K562 (cell line): ENCODE results near the gene FAM161B. TPM values are rescaled to one million over a fixed set of nuclear protein-coding genes. Genes with fewer than 3 reads are reported as not detected.
A peak's percentile ranks its signal among the peaks of the same experiment; 100 is the strongest.

Experiments
- CSDE1 ChIP-seq, 2 experiments: fragments of 450-650 bp; IDR thresholded peaks; 2 replicates each; pipeline ENCODE4 v1.6.1; 2016; ENCODE audit warnings: mild to moderate bottlenecking in 1 of 2
- ETV5 ChIP-seq: sonication (generic); formaldehyde crosslinking; IDR thresholded peaks from 2 replicates; pipeline ENCODE4 v1.4.0; 2020; ENCODE audit warnings: low read depth, mild to moderate bottlenecking, missing genetic modification reagents
- MXI1 ChIP-seq: IDR thresholded peaks from 2 replicates; pipeline ENCODE4 v1.6.1; 2011; ENCODE audit warnings: low read depth, mild to moderate bottlenecking, improper control_type of control experiment, low read length
- SMAD4 ChIP-seq: fragments of 250-450 bp; sonication (Bioruptor Pico); conservative IDR thresholded peaks from 2 replicates; pipeline ENCODE4 v1.8.0; 2021; ENCODE audit warnings: inconsistent platforms, mild to moderate bottlenecking, moderate library complexity
- polyA plus RNA-seq, 8 experiments: library from polyadenylated mRNA; depleted of rRNA in 4 of 8; stranded (reverse) in 5 of 8; unstranded in 3 of 8; fragments of >200 nt; fragmentation: Nextera tagmentation in 2 of 8; fragmentation: Illumina TruSeq in 1 of 8; extraction: Ambion mirVana in 2 of 8; extraction: Trizol in 1 of 8; gene quantifications; 2 replicates each; pipeline versions ENCODE4 v1.2.1 to v1.2.3, GENCODE V29; 2011 to 2014; ENCODE audit warnings: inconsistent platforms in 1 of 8, missing spikeins in 1 of 8
- total RNA-seq, 7 experiments: library from RNA; depleted of rRNA in 6 of 7; stranded (reverse); fragments of >200 nt in 6 of 7; fragmentation: Illumina TruSeq in 2 of 7; extraction: Trizol in 2 of 7; gene quantifications; 2 replicates each; pipeline versions ENCODE4 v1.2.1 to v1.2.3, GENCODE V29; 2011 to 2021; ENCODE audit warnings: low replicate concordance in 1 of 7
- TF ChIP-seq, protein P1 (sequence below): fragments of 250-450 bp; sonication (Bioruptor Pico); IDR thresholded peaks from 2 replicates; pipeline ENCODE4 v1.4.0; 2020
- TF ChIP-seq, protein P2 (sequence below): fragments of 450-650 bp; IDR thresholded peaks from 2 replicates; pipeline ENCODE4 v1.6.1; 2017; ENCODE audit warnings: mild to moderate bottlenecking, moderate library complexity
- TF ChIP-seq, protein P3 (sequence below): fragments of 250-450 bp; sonication (Bioruptor Pico); IDR thresholded peaks from 2 replicates; pipeline ENCODE4 v1.4.0; 2020

The FAM161B gene
- total and polyA plus RNA-seq, 9 of the 15 experiments (the other 6 are each of a cell fraction or from before 2014, with no cell fraction given) = 0.15 to 1.3 (median 0.84) TPM

DNA sequence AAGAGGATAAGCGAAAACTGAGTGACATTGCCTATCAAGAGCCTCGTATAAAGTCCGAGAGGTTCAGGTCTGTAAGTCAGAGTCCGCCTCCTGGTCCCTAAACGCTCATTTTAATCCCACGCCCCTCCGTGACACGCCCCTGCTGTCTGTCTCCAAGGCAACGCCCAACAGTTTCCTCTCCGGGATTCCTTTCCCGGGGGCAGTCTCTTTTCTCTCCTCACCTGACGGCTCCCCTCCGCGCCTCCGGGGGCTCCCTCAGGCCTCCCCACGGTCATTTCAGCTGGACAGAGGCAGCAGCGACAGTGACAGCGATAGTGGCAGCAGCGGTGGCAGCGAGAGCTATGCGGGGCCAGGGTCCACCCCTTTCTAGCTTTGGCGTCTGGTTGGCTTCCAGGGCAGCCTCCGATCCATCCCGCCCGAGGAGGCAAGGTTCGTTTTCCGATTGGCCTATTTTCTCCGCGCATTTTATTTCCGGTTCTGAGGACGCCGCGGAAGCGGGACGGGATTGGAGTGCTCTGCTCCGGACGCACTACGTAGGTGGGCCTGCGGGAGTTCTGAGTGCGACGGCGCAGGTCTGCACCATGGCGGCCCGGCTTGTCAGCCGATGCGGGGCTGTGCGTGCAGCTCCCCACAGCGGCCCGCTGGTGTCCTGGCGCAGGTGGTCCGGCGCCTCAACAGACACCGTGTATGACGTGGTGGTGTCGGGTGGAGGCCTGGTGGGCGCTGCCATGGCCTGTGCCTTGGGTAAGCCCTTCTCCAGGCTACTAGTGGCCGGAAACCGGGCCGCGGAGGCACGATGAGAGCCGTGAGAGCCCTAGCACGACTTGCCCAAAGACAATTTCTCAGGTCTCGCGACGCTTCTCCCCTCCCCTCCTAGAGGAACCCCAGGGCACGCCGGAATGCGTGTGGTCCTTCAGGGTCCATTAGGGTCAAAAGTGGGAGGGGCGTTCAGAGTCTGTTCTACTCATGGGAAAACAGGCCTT lies at the start of gene FAM161B, which contains the start of gene COQ6 (continued):
- peak; percentile 68; the same call in 1 of the 2 replicates for TF ChIP-seq ETV5 (CRISPR knock-in tag)
- TF ChIP-seq SMAD4 (CRISPR knock-in tag) = 0 out of 2 replicates have a peak, but pooled peaks have one; percentile 47
- TF ChIP-seq, protein P1, sequence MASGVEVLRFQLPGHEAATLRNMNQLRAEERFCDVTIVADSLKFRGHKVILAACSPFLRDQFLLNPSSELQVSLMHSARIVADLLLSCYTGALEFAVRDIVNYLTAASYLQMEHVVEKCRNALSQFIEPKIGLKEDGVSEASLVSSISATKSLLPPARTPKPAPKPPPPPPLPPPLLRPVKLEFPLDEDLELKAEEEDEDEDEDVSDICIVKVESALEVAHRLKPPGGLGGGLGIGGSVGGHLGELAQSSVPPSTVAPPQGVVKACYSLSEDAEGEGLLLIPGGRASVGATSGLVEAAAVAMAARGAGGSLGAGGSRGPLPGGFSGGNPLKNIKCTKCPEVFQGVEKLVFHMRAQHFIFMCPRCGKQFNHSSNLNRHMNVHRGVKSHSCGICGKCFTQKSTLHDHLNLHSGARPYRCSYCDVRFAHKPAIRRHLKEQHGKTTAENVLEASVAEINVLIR (CRISPR knock-in tag) = peak; percentile 65
- peak; percentile 69; the same call in 1 of the 2 replicates for TF ChIP-seq MXI1
- peak in 1 of 2 experiments; percentile 54; a peak in 2 of 4 replicates for TF ChIP-seq CSDE1 (IDR thresholded peaks at IDR 0.05)
- TF ChIP-seq, protein P2, sequence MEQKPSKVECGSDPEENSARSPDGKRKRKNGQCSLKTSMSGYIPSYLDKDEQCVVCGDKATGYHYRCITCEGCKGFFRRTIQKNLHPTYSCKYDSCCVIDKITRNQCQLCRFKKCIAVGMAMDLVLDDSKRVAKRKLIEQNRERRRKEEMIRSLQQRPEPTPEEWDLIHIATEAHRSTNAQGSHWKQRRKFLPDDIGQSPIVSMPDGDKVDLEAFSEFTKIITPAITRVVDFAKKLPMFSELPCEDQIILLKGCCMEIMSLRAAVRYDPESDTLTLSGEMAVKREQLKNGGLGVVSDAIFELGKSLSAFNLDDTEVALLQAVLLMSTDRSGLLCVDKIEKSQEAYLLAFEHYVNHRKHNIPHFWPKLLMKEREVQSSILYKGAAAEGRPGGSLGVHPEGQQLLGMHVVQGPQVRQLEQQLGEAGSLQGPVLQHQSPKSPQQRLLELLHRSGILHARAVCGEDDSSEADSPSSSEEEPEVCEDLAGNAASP = no peak
- TF ChIP-seq, protein P3, sequence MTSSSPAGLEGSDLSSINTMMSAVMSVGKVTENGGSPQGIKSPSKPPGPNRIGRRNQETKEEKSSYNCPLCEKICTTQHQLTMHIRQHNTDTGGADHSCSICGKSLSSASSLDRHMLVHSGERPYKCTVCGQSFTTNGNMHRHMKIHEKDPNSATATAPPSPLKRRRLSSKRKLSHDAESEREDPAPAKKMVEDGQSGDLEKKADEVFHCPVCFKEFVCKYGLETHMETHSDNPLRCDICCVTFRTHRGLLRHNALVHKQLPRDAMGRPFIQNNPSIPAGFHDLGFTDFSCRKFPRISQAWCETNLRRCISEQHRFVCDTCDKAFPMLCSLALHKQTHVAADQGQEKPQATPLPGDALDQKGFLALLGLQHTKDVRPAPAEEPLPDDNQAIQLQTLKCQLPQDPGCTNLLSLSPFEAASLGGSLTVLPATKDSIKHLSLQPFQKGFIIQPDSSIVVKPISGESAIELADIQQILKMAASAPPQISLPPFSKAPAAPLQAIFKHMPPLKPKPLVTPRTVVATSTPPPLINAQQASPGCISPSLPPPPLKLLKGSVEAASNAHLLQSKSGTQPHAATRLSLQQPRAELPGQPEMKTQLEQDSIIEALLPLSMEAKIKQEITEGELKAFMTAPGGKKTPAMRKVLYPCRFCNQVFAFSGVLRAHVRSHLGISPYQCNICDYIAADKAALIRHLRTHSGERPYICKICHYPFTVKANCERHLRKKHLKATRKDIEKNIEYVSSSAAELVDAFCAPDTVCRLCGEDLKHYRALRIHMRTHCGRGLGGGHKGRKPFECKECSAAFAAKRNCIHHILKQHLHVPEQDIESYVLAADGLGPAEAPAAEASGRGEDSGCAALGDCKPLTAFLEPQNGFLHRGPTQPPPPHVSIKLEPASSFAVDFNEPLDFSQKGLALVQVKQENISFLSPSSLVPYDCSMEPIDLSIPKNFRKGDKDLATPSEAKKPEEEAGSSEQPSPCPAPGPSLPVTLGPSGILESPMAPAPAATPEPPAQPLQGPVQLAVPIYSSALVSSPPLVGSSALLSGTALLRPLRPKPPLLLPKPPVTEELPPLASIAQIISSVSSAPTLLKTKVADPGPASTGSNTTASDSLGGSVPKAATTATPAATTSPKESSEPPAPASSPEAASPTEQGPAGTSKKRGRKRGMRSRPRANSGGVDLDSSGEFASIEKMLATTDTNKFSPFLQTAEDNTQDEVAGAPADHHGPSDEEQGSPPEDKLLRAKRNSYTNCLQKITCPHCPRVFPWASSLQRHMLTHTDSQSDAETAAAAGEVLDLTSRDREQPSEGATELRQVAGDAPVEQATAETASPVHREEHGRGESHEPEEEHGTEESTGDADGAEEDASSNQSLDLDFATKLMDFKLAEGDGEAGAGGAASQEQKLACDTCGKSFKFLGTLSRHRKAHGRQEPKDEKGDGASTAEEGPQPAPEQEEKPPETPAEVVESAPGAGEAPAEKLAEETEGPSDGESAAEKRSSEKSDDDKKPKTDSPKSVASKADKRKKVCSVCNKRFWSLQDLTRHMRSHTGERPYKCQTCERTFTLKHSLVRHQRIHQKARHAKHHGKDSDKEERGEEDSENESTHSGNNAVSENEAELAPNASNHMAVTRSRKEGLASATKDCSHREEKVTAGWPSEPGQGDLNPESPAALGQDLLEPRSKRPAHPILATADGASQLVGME (CRISPR knock-in tag) = peak; percentile 52; the same call in 1 of the 2 replicates
- TF ChIP-seq, all 486 proteins: peak for 105
